Measurements from ENCODE around the gene PTPRD.

GRCh38 chr9:9389904-9390303, 1222.9 kb downstream of the PTPRD start:
- TF ChIP-seq ZNF778 (CRISPR knock-in tag; IDR thresholded peaks at IDR 0.05) (no peak), MAX (CRISPR knock-in tag; IDR thresholded peaks at IDR 0.05) (no peak), ZNF184 (CRISPR knock-in tag; IDR thresholded peaks at IDR 0.05) (no peak), TFAM (CRISPR knock-in tag; conservative IDR thresholded peaks at IDR 0.05) (no peak)
- TF ChIP-seq, protein P1, sequence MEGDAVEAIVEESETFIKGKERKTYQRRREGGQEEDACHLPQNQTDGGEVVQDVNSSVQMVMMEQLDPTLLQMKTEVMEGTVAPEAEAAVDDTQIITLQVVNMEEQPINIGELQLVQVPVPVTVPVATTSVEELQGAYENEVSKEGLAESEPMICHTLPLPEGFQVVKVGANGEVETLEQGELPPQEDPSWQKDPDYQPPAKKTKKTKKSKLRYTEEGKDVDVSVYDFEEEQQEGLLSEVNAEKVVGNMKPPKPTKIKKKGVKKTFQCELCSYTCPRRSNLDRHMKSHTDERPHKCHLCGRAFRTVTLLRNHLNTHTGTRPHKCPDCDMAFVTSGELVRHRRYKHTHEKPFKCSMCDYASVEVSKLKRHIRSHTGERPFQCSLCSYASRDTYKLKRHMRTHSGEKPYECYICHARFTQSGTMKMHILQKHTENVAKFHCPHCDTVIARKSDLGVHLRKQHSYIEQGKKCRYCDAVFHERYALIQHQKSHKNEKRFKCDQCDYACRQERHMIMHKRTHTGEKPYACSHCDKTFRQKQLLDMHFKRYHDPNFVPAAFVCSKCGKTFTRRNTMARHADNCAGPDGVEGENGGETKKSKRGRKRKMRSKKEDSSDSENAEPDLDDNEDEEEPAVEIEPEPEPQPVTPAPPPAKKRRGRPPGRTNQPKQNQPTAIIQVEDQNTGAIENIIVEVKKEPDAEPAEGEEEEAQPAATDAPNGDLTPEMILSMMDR (IDR thresholded peaks at IDR 0.05 in 2 of 3, conservative IDR thresholded peaks at IDR 0.05 in 1 of 3; ENCODE audit: insufficient read depth in 2 of 3, low read depth in 1 of 3, low read length in 3 of 3) = no peak
